NCI-H1417 treated with DMSO at 0.1 percent for 48 hours (cell line): ENCODE results near the gene NAP1L5.

Source experiments
- DNase-seq: peaks from one replicate; lab custom pipeline; 2025; lab: John Stamatoyannopoulos, UW

The NAP1L5 gene

GRCh38 chr4:88697588-88698329, at the start of gene NAP1L5:
NAP1L5 (minus strand) TSS chr4:88697829; CDS start chr4:88697754, 75 bp downstream.
- DNase-seq, result no peak

GRCh38 chr4:88747351-88747750, 49.7 kb upstream of the NAP1L5 start:
- no peak for DNase-seq

GRCh38 chr4:88746206-88746605, 48.6 kb upstream of the NAP1L5 start:
- DNase-seq, result no peak

- no peak for DNase-seq
These were observed 48.0 kb upstream of the NAP1L5 start for GRCh38 chr4:88745581-88746163.

GRCh38 chr4:88745175-88745574, 47.5 kb upstream of the NAP1L5 start:
- no peak for DNase-seq

GRCh38 chr4:88744609-88745008, 47.0 kb upstream of the NAP1L5 start:
- no peak for DNase-seq

GRCh38 chr4:88743696-88744095, 46.1 kb upstream of the NAP1L5 start:
- DNase-seq, result no peak

- no peak for DNase-seq
These were observed 44.9 kb upstream of the NAP1L5 start for GRCh38 chr4:88742561-88742960.

- no peak for DNase-seq
These were observed 40.6 kb upstream of the NAP1L5 start for GRCh38 chr4:88738180-88738579.

GRCh38 chr4:88737307-88737941, 39.8 kb upstream of the NAP1L5 start:
- no peak for DNase-seq

- no peak for DNase-seq
These were observed 38.6 kb upstream of the NAP1L5 start for GRCh38 chr4:88736264-88736663.

- no peak for DNase-seq
These were observed 37.9 kb upstream of the NAP1L5 start for GRCh38 chr4:88735564-88735963.

- no peak for DNase-seq
These were observed 36.8 kb upstream of the NAP1L5 start for GRCh38 chr4:88734403-88734949.

GRCh38 chr4:88732714-88733368, 35.2 kb upstream of the NAP1L5 start:
- no peak for DNase-seq

- no peak for DNase-seq
These were observed 33.8 kb upstream of the NAP1L5 start for GRCh38 chr4:88731381-88731780.

GRCh38 chr4:88730811-88731210, 33.2 kb upstream of the NAP1L5 start:
- DNase-seq, result no peak

- no peak for DNase-seq
These were observed 31.6 kb upstream of the NAP1L5 start for GRCh38 chr4:88729146-88729760.

GRCh38 chr4:88728146-88728545, 30.5 kb upstream of the NAP1L5 start:
- DNase-seq, result no peak

- DNase-seq, result no peak
These were observed 28.4 kb upstream of the NAP1L5 start for GRCh38 chr4:88725986-88726385.

- no peak for DNase-seq
These were observed 27.5 kb upstream of the NAP1L5 start for GRCh38 chr4:88725143-88725542.

GRCh38 chr4:88724406-88724805, 26.8 kb upstream of the NAP1L5 start:
- no peak for DNase-seq

GRCh38 chr4:88722828-88723227, 25.2 kb upstream of the NAP1L5 start:
- no peak for DNase-seq
